HepG2 (cell line): ENCODE data around the gene SMC6. TPM values are rescaled to one million over a fixed set of nuclear protein-coding genes. Genes with fewer than 3 reads are reported as not detected.

Experiments used
- ATAC-seq: fragments of 200-7000 bp; cut with Tn5 transposase; 3 replicates; pipeline ENCODE4 v1.9.1; 2020; ENCODE audit warnings: mild to moderate bottlenecking, moderate library complexity
- BruUV-seq: library from RNA; stranded (reverse); fragments of 400-500 nt; replicated peaks from 2 replicates; lab custom pipeline; 2021; lab: Mats Ljungman, UMichigan
- CTCF ChIA-PET: fragments of 300-600 bp; formaldehyde crosslinking; extraction: SDS; loops from one replicate; lab custom pipeline; 2021; ENCODE audit warnings: low total read pairs, inconsistent platforms, low intra/inter-chr PET ratio; lab: Yijun Ruan, JAX
- POLR2A ChIA-PET: fragments of 350-600 bp; sonication (Branson Sonifier 250); formaldehyde crosslinking; loops from one replicate; lab custom pipeline; 2020; ENCODE audit warnings: antibody characterized with exemption, inconsistent platforms; lab: Yijun Ruan, JAX
- DNase-seq: peaks from one replicate; pipeline ENCODE4 v3.0.0-alpha.2; 2015; ENCODE audit warnings: low spot score
- FAIRE-seq: peaks from 3 replicates; lab custom pipeline; 2011; peaks lifted over from hg19 to GRCh38; lab: Jason Lieb, UNC
- H2AFZ ChIP-seq: one replicate; pipeline ENCODE4 v1.6.1; 2011; ENCODE audit warnings: low read length, inconsistent platforms
- H3K27ac ChIP-seq: fragments of 300-600 bp; 3 replicates; pipeline ENCODE4 v1.8.0; 2011; ENCODE audit warnings: mixed run types, mild to moderate bottlenecking, mixed read lengths, low read length, inconsistent platforms; ENCODE audit not compliant: insufficient read depth; ENCODE audit errors: extremely low read length
- H3K27me3 ChIP-seq, 2 experiments: fragments of 200-600 bp in 1 of 2; 2 replicates in 1 of 2; 3 replicates in 1 of 2; pipeline versions ENCODE4 v1.6.0 to v1.8.0; 2011; ENCODE audit warnings: low read length in 2 of 2, mild to moderate bottlenecking in 2 of 2, moderate library complexity in 2 of 2, inconsistent platforms in 1 of 2; ENCODE audit not compliant: insufficient read depth in 2 of 2, control insufficient read depth in 1 of 2
- H3K36me3 ChIP-seq, 2 experiments: fragments of 200-600 bp in 1 of 2; replicated peaks in 1 of 2; 2 replicates in 1 of 2; 3 replicates in 1 of 2; pipeline versions ENCODE4 v1.5.1 to v1.8.0; 2011; ENCODE audit warnings: low read length in 2 of 2, inconsistent platforms in 1 of 2; ENCODE audit not compliant: insufficient read depth in 2 of 2, control insufficient read depth in 1 of 2
- H3K4me1 ChIP-seq: 2 replicates; pipeline ENCODE4 v1.5.1; 2012; ENCODE audit warnings: low read length, inconsistent platforms; ENCODE audit not compliant: insufficient read depth
- H3K4me2 ChIP-seq: 2 replicates; pipeline ENCODE4 v1.6.0; 2011; ENCODE audit warnings: low read depth, low read length, inconsistent platforms
- H3K4me3 ChIP-seq, 3 experiments: fragments of 200-600 bp in 1 of 3; sonication (generic), shearing (Covaris generic) in 1 of 3; replicated peaks in 1 of 3; 2 replicates each; pipeline ENCODE4 v1.5.1; 2011 to 2016; ENCODE audit warnings: low read length in 3 of 3, inconsistent platforms in 2 of 3, low read depth in 2 of 3, mild to moderate bottlenecking in 2 of 3, control low read depth in 1 of 3, mixed read lengths in 1 of 3; ENCODE audit not compliant: insufficient read depth in 1 of 3
- H3K79me2 ChIP-seq: one replicate; pipeline ENCODE4 v1.6.1; 2011; ENCODE audit warnings: low read length, inconsistent platforms; ENCODE audit not compliant: insufficient read depth
- H3K9ac ChIP-seq: 2 replicates; pipeline ENCODE4 v1.6.0; 2011; ENCODE audit warnings: mild to moderate bottlenecking, low read depth, low read length, inconsistent platforms; ENCODE audit not compliant: insufficient read depth
- H3K9me3 ChIP-seq: 2 replicates; pipeline ENCODE4 v1.5.1; 2012; ENCODE audit warnings: mild to moderate bottlenecking, low read length
- H4K20me1 ChIP-seq: 2 replicates; pipeline ENCODE4 v1.6.0; 2011; ENCODE audit warnings: inconsistent platforms, mild to moderate bottlenecking, low read length, moderate library complexity; ENCODE audit not compliant: insufficient read depth
- DMAP1 ChIP-seq: IDR thresholded peaks from 2 replicates; pipeline ENCODE4 v1.6.1; 2016
- DR1 ChIP-seq: sonication (generic); formaldehyde crosslinking; IDR thresholded peaks from 2 replicates; pipeline ENCODE4 v1.8.0; 2021; ENCODE audit warnings: mild to moderate bottlenecking, missing genetic modification reagents, inconsistent platforms
- FOXK1 ChIP-seq: sonication (generic); formaldehyde crosslinking; IDR thresholded peaks from 2 replicates; pipeline ENCODE4 v1.4.0; 2020; ENCODE audit warnings: low read depth, missing genetic modification reagents, borderline replicate concordance
- NAIF1 ChIP-seq: sonication (generic); formaldehyde crosslinking; IDR thresholded peaks from 2 replicates; pipeline ENCODE4 v1.5.0; 2020; ENCODE audit warnings: mild to moderate bottlenecking, missing genetic modification reagents, borderline replicate concordance
- NFIC ChIP-seq: IDR thresholded peaks from 2 replicates; pipeline ENCODE4 v1.6.1; 2012; ENCODE audit warnings: mild to moderate bottlenecking, low read length, inconsistent platforms
- RFX1 ChIP-seq: fragments of 450-650 bp; IDR thresholded peaks from 2 replicates; pipeline ENCODE4 v1.6.1; 2017
- SMYD3 ChIP-seq: sonication (generic); formaldehyde crosslinking; IDR thresholded peaks from 2 replicates; pipeline ENCODE4 v1.8.1; 2023; ENCODE audit warnings: mild to moderate bottlenecking, missing genetic modification reagents
- SYNCRIP ChIP-seq: fragments of 200-400 bp; formaldehyde crosslinking; IDR thresholded peaks from 2 replicates; pipeline ENCODE4 v1.6.1; 2018; ENCODE audit warnings: mild to moderate bottlenecking, low read depth, low read length; ENCODE audit not compliant: insufficient read depth
- YY1 ChIP-seq: IDR thresholded peaks from 2 replicates; pipeline ENCODE4 v1.6.1; 2011; ENCODE audit warnings: low read length, low read depth, moderate library complexity, mild to moderate bottlenecking; ENCODE audit not compliant: insufficient read depth, insufficient replicate concordance
- ZNF138 ChIP-seq: sonication (generic); formaldehyde crosslinking; IDR thresholded peaks from 2 replicates; pipeline ENCODE4 v1.5.0; 2020; ENCODE audit warnings: mild to moderate bottlenecking, low read depth, missing genetic modification reagents
- ZNF143 ChIP-seq: sonication (generic); formaldehyde crosslinking; IDR thresholded peaks from 2 replicates; pipeline ENCODE4 v1.4.0; 2020; ENCODE audit warnings: missing genetic modification reagents
- ZNF264 ChIP-seq: sonication (generic); formaldehyde crosslinking; IDR thresholded peaks from 2 replicates; pipeline ENCODE4 v1.4.0; 2020; ENCODE audit warnings: missing genetic modification reagents
- ZNF446 ChIP-seq: sonication (generic); formaldehyde crosslinking; IDR thresholded peaks from 2 replicates; pipeline ENCODE4 v1.5.0; 2020; ENCODE audit warnings: mild to moderate bottlenecking, missing genetic modification reagents
- ZNF547 ChIP-seq: sonication (generic); formaldehyde crosslinking; IDR thresholded peaks from 2 replicates; pipeline ENCODE4 v1.5.1; 2020; ENCODE audit warnings: mild to moderate bottlenecking, missing genetic modification reagents
- ZNF788 ChIP-seq: sonication (generic); formaldehyde crosslinking; IDR thresholded peaks from 2 replicates; pipeline ENCODE4 v1.5.0; 2020; ENCODE audit warnings: mild to moderate bottlenecking, missing genetic modification reagents, borderline replicate concordance
- ZSCAN31 ChIP-seq: sonication (generic); formaldehyde crosslinking; IDR thresholded peaks from 2 replicates; pipeline ENCODE4 v1.5.0; 2020; ENCODE audit warnings: low read depth, mild to moderate bottlenecking, missing genetic modification reagents
- WGBS: methylation state at CpG from one replicate; pipeline ENCODE4 v1.1.6; 2017; ENCODE audit warnings: low lambda C conversion rate; 5-methylcytosine and 5-hydroxymethylcytosine counted together
- in situ Hi-C: cut with HindIII; loops from 2 replicates; pipeline ENCODE4 v1.10.0; 2017; ENCODE audit warnings: low pct_unique_long_range_greater_than_20kb; ENCODE audit not compliant: extremely low pct_ligation_motif_present
- intact Hi-C: fragments of 100-400 bp; cut with micrococcal nuclease; formaldehyde crosslinking; loops from one replicate; pipeline ENCODE4 v1.10.0; 2022; ENCODE audit not compliant: unreplicated experiment
- polyA plus RNA-seq, 8 experiments: library from polyadenylated mRNA; depleted of rRNA in 3 of 8; stranded (reverse) in 7 of 8; unstranded in 1 of 8; fragments of >200 nt; fragmentation: Illumina TruSeq in 4 of 8; extraction: Trizol in 4 of 8; gene quantifications; 2 replicates each; pipeline versions ENCODE4 v1.2.1 to v1.2.3, GENCODE V29; 2011 to 2016; ENCODE audit warnings: low read depth in 4 of 8, missing spikeins in 1 of 8, mixed read lengths in 1 of 8; ENCODE audit not compliant: insufficient read depth in 1 of 8
- total RNA-seq, 5 experiments: library from RNA; depleted of rRNA; stranded (reverse); fragments of >200 nt; fragmentation: Illumina TruSeq; extraction: Trizol; gene quantifications; 2 replicates each; pipeline ENCODE4 v1.2.3, GENCODE V29; 2016; ENCODE audit warnings: low read depth in 1 of 5
- TF ChIP-seq, protein P1 (sequence below): IDR thresholded peaks from 2 replicates; pipeline ENCODE4 v1.4.0; 2020; ENCODE audit warnings: mild to moderate bottlenecking, missing genetic modification reagents
- TF ChIP-seq, protein P2 (sequence below): sonication (generic); formaldehyde crosslinking; IDR thresholded peaks from 2 replicates; pipeline ENCODE4 v1.9.0; 2021; ENCODE audit warnings: missing genetic modification reagents, mild to moderate bottlenecking, borderline replicate concordance
- TF ChIP-seq, protein P3 (sequence below): IDR thresholded peaks from 2 replicates; pipeline ENCODE4 v1.6.1; 2016

SMC6 gene
- total and polyA plus RNA-seq, 2 of the 13 experiments (the other 11 are each of a cell fraction or from before 2014, with no cell fraction given), result 18.9 to 55.3 TPM

DNA sequence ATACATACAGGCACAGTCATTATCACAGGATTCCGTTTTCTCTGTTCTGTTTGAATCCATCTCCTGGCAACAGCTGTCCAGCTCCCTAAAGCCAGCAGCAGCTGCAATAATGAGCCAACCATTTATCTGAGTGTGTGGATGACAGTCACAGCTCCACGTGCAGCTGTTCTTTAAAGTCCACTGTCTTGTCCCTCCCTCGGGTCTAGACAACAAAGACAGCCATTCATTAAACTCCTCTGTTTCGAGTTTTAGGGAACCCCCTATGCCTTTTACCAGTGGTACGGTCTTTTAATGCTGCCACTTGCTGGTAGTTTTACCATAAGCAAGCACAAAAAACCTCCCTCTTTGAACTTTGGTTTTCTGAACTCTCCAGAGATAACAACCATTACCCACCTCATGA, 46.6 kb upstream of the SMC6 start:
- Histone ChIP-seq H3K9me3 (no peaks in the 10 kb centered on the region), H3K4me3 (no peak overlapping the region), H3K9ac (no peak overlapping the region), H3K27me3 (peaks cover 0 to 10% of the 10 kb centered on the region in 2 experiments; a peak in 2 of 5 replicates), H3K36me3 (no peaks in the 10 kb centered on the region), H3K4me1 (peaks cover 24% of the 10 kb centered on the region), H3K27ac (no peak overlapping the region), H2AFZ (no peak overlapping the region), H3K4me2 (peak overlapping the region; percentile 46), H3K79me2 (no peaks in the 10 kb centered on the region), H4K20me1 (no peaks in the 10 kb centered on the region)
- BruUV-seq, result no TSS peak
- ATAC-seq, result peak; percentile 88
- intact Hi-C loops (no loop called here), in situ Hi-C loops (no loop called here)
- ChIA-PET POLR2A (no interaction called here), CTCF (no interaction called here)
- peak; percentile 76 for DNase-seq
- FAIRE-seq, result peak; percentile 86
- WGBS, result 0% methylated on average over 5 of the region's 5 CpGs
- TF ChIP-seq YY1, result no peak
- TF ChIP-seq, protein P1, sequence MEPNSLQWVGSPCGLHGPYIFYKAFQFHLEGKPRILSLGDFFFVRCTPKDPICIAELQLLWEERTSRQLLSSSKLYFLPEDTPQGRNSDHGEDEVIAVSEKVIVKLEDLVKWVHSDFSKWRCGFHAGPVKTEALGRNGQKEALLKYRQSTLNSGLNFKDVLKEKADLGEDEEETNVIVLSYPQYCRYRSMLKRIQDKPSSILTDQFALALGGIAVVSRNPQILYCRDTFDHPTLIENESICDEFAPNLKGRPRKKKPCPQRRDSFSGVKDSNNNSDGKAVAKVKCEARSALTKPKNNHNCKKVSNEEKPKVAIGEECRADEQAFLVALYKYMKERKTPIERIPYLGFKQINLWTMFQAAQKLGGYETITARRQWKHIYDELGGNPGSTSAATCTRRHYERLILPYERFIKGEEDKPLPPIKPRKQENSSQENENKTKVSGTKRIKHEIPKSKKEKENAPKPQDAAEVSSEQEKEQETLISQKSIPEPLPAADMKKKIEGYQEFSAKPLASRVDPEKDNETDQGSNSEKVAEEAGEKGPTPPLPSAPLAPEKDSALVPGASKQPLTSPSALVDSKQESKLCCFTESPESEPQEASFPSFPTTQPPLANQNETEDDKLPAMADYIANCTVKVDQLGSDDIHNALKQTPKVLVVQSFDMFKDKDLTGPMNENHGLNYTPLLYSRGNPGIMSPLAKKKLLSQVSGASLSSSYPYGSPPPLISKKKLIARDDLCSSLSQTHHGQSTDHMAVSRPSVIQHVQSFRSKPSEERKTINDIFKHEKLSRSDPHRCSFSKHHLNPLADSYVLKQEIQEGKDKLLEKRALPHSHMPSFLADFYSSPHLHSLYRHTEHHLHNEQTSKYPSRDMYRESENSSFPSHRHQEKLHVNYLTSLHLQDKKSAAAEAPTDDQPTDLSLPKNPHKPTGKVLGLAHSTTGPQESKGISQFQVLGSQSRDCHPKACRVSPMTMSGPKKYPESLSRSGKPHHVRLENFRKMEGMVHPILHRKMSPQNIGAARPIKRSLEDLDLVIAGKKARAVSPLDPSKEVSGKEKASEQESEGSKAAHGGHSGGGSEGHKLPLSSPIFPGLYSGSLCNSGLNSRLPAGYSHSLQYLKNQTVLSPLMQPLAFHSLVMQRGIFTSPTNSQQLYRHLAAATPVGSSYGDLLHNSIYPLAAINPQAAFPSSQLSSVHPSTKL (CRISPR knock-in tag), result no peak
- TF ChIP-seq ZNF138 (CRISPR knock-in tag), result no peak
- no peak for TF ChIP-seq ZNF264 (CRISPR knock-in tag)
- no peak for TF ChIP-seq DR1 (CRISPR knock-in tag)
- TF ChIP-seq ZSCAN31 (CRISPR knock-in tag), result no peak
- TF ChIP-seq SMYD3 (CRISPR knock-in tag), result no peak
- no peak for TF ChIP-seq NAIF1 (CRISPR knock-in tag)
- no peak for TF ChIP-seq FOXK1 (CRISPR knock-in tag)
- TF ChIP-seq, protein P2, sequence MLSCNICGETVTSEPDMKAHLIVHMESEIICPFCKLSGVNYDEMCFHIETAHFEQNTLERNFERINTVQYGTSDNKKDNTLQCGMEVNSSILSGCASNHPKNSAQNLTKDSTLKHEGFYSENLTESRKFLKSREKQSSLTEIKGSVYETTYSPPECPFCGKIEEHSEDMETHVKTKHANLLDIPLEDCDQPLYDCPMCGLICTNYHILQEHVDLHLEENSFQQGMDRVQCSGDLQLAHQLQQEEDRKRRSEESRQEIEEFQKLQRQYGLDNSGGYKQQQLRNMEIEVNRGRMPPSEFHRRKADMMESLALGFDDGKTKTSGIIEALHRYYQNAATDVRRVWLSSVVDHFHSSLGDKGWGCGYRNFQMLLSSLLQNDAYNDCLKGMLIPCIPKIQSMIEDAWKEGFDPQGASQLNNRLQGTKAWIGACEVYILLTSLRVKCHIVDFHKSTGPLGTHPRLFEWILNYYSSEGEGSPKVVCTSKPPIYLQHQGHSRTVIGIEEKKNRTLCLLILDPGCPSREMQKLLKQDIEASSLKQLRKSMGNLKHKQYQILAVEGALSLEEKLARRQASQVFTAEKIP, result no peak
- no peak for TF ChIP-seq SYNCRIP
- peak; percentile 37; the same call in 1 of the 2 replicates for TF ChIP-seq RFX1
- 0 out of 2 replicates have a peak, but pooled peaks have one; percentile 51 for TF ChIP-seq ZNF547 (CRISPR knock-in tag)
- no peak for TF ChIP-seq NFIC
- TF ChIP-seq ZNF788 (CRISPR knock-in tag), result no peak
- TF ChIP-seq ZNF143 (CRISPR knock-in tag), result no peak
- TF ChIP-seq, protein P3, sequence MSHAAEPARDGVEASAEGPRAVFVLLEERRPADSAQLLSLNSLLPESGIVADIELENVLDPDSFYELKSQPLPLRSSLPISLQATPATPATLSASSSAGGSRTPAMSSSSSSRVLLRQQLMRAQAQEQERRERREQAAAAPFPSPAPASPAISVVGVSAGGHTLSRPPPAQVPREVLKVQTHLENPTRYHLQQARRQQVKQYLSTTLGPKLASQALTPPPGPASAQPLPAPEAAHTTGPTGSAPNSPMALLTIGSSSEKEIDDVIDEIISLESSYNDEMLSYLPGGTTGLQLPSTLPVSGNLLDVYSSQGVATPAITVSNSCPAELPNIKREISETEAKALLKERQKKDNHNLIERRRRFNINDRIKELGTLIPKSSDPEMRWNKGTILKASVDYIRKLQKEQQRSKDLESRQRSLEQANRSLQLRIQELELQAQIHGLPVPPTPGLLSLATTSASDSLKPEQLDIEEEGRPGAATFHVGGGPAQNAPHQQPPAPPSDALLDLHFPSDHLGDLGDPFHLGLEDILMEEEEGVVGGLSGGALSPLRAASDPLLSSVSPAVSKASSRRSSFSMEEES (CRISPR knock-in tag), result no peak
- 0 out of 2 replicates have a peak, but pooled peaks have one; percentile 21 for TF ChIP-seq DMAP1 (CRISPR knock-in tag)
- TF ChIP-seq ZNF446 (CRISPR knock-in tag), result no peak
